AG10803 (cell line): ENCODE results near the gene TM4SF18.
"Not testable (repeated sequence)": the region's sequence is repeated elsewhere in the genome, so short reads cannot be mapped to it uniquely, and the experiment has no call there.

ENCODE experiments used
- DNase-seq: peaks from one replicate; pipeline ENCODE4 v3.0.0; 2010; ENCODE audit warnings: low read depth
- H3K4me3 ChIP-seq: 2 replicates; pipeline ENCODE4 v1.5.1; 2011; ENCODE audit warnings: mild to moderate bottlenecking, low read length, control low read depth
- CTCF ChIP-seq: conservative IDR thresholded peaks from 2 replicates; pipeline ENCODE4 v1.5.1; 2011; ENCODE audit warnings: mild to moderate bottlenecking, low read length, control low read depth, inconsistent platforms

Gene TM4SF18

DNA sequence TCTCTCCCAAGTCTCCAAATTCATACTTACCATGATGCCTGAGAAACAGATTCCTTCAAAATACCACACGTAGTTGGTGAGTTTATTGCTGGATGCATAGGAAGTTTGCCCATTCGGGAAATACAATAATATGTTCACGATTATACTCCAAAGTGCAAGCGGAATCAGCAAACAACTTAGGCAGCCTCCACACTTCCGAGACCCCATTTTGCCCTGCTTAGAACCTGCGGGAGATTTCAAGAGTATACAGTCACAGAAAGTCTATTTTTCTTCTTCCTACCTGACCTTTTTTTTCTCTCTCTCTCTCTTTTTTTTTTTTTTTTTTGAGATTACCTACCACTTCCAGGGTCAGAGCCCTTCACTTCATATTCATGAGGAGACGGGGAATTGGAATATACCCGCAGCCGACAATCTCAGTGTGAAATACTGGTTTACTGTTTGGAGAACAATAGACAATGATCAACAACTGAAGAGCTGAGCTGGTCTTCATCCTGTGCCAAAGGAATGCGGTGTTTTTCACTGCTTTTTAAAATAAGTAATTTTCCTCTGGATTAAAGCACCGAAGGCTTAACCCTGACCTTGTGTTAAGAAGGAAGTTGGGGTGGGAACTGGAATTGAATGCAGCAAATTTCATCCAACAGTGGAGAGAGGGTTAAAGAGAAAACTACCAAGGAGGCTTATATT is at the start of gene TM4SF18:
TM4SF18 (minus strand) TSS at position 461 of the 684 bp plus-strand sequence; CDS start at position 207, 254 bp downstream.
- DNase-seq, result no peak
- no peak for TF ChIP-seq CTCF
- H3K4me3 ChIP-seq, result no peak within 1 kb of the TSS

DNA sequence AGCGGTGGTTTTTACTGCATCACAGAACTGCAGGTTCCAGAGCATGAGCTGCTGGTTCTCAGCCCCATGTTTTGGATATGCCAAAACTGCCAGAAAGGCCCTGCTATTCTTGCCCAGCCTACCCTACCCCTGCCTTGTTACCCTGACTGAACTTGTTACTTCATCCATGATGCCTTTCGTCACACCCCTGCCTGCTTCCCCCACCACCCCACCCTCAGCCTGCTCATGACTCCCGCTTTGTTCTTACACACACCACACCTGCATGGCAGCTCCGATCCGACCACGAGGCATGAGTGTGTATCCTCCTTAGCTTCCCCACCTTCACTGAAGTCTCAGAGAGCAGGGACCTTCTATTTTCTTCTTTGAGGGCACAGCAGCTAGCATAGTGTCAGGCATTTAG is 49.1 kb upstream of the TM4SF18 start:
- TF ChIP-seq CTCF, result no peak
- H3K4me3 ChIP-seq, result no peak overlapping the region
- DNase-seq, result no peak

GRCh38 chr3:149382101-149382467 is 48.6 kb upstream of the TM4SF18 start:
- peak; percentile 84 for DNase-seq
- TF ChIP-seq CTCF, result no peak
- no peak overlapping the region for H3K4me3 ChIP-seq

- TF ChIP-seq CTCF, result no peak
- no peak overlapping the region for H3K4me3 ChIP-seq
- no peak for DNase-seq
These were observed 48.0 kb upstream of the TM4SF18 start for GRCh38 chr3:149381173-149382100.

- DNase-seq, H3K4me3 ChIP-seq: not testable (repeated sequence)
These were observed 46.8 kb upstream of the TM4SF18 start for GRCh38 chr3:149380220-149380619.

DNA sequence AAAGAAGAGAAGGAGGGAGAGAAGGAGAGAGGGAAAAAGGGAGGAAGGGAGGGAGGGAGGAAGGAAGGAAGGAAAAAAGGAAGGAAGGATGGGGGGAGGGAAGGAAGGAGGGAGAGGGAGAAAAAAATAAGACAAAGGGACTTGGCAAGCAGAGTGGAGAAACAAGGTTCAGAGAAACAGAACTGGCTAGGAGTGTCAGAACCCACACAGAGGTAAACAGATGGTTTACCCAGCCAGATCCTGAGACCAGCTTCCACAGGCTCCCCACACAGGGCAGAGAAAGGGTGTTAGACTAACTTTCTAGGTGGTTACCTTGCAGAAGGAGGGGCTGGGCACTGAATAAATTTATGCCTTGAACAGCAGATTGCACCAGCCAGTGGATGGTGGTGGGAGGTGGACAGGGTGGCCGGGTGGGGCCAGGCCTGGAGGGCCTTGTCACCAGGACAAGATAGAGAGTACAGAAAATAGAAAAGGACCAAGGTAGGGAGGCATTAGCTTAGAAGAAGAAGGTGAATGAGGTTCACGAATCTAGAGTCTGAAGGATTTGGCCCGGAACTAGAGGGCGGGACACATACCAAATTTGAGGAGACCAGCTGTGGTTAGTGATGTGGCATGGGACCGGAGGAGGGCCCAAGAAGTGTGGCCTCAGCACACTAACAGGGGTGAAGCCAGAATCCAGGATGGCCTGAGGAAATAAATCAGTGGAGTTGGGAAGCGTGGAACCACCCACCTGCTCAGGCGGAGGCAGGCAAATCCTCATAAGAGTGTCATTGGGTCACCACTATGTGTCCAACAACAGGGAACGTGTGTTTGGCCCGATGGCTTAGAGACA is 45.3 kb upstream of the TM4SF18 start:
- no peak for DNase-seq
- no peak overlapping the region for H3K4me3 ChIP-seq
- TF ChIP-seq CTCF, result no peak
